ENCODE data around the gene PLCXD1.
"Not testable (repeated sequence)": the region's sequence is repeated elsewhere in the genome, so short reads cannot be mapped to it uniquely, and the experiment has no call there.

The PLCXD1 gene

DNA sequence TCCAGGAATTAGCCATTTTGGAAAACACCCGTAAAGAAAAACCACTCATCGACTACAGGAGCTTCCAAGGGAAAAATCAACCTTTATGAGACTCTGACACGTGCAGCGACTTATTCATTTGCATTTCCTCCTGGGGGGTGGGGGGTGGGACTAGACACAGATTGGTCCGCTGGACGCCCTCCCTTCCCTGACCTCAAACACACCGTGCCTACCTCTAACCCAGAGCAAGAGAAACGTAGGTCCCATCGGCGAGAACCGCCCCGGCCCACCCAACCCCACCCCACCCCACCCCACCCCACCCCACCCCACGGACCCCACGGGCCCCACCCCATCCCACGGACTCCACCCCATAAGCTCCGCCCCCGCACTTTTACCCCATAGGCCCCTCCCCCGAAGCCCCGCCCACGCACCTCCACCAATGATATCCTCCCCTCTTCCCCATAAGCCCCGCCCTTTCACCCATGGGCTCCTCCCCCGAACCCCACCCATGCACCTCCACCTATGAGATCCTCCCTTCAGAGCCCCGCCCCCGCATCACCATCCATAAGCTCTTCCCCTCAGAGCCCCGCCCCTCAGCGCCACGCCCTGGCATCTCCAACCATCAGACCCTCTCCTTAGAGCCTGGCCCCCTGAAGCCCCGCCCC lies 36.4 kb downstream of the PLCXD1 start:
- DNase-seq (ENCODE audit: low read depth in 2 of 2): no peak

DNA sequence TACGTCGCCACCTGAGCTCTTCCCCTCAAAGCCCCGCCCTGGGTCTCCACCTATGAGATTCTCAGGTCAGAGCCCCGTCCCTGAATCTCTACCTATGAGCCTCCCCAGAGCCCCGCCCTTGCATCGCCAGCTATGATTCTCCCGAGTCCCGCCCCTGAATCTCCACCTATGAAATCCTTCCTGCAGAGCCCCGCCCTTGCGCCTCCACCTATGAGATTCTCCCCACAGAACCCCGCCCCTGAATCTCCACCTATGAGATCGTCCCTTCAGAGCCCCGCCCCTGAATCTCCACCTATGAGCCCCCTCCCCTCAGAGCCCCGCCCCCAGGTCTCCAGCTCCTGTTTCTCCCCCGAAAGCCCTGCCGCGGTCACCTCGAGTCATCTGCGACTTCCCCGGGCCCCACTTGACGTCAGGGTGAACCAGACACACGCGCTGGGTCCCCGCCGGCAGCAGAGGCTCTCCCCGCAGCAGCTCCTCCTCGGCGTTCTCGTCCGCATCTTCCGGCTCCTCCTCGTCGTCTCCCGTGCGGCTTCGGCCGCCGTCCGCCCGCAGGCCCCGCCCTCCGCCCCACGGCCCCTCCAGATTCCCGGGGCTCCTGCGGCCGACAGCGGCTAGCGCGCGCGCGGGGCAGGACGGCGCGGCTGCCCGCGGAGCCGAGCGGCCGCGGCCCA lies 37.0 kb downstream of the PLCXD1 start:
- DNase-seq (ENCODE audit: low read depth in 2 of 2): peak; percentile 94 to 98

DNA sequence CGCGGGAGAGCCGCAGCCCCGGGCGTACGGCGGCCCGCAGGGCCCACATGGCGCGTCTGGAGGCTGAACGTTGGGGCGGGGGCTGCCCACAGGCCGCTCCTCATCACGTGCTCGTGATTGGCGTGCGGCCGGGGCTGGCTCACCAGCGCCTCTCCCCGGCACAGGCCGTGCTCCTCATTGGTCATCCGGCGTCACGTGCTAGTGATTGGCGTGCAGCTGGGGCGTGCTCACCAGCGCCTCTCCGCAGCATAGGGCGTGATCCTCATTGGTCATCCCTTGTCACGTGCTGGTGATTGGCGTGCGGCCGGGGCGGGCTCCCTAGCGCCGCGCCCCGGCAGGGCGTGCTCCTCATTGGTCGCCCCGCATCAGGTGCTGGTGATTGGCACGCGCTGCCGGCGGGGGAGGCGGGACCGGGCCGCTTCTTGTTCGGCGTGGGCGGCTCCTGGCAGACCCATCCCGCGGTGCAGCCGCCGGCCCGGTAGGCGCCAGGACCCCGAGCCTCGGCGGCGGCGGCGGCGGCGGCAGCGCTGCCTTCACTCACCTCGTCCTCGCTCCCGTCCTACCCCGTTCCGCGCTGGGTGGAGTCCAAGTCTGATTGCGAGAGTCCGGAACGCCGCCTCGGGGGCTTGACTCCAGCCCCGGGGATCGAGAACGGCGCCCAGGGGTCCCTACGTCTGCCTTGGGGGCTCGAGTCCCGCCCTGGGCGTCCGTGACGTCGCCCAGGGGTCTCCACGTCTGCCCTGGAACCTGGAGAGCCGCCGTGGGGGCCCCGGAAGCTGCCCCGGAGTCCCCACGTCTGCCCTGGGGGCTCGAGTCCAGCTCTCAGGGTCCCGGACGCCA lies 37.8 kb downstream of the PLCXD1 start, which contains the start of gene GTPBP6:
TSS of gene GTPBP6 (minus strand) at position 58 of the 840 bp plus-strand sequence. CDS start at position 49, 9 bp downstream.
- peak; percentile 98 to 99 for DNase-seq (ENCODE audit: low read depth in 2 of 2)

GRCh38 chrX:319579-320125 lies 38.5 kb downstream of the PLCXD1 start:
- no peak for DNase-seq (ENCODE audit: low read depth in 2 of 2)

DNA sequence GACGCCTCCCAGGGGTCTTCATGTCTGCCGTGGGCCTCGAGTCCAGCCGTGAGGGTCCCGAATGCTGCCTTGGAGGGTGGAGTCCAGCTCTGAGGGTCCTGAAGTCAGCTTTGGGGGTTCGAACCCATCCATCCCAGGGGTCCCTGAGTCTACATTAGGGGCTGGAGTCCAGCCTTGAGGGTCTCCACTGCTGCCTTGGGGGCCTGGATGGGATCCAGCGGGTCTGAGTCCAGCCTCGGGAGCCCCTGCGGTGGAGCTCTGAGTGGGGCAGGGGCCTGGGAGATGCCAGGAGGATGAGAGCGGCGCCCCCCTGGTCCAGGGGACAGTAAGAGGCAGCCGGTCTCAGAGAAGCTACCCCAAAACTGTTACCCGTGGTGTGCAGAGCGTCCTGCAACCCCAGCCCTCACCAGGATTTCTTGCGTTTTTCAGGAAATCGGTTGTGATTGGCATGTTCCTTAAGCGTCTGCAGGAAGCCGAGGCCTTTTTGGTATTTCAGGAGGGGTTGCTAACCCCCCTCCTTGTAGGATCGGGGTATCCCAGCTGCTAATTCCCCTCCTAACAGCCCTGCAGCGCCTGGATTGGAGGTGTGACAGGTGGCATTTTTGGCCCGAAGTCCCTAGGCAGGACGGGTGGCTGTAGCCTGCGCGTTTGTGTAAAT lies 39.1 kb downstream of the PLCXD1 start:
- no peak for DNase-seq (ENCODE audit: low read depth in 2 of 2)

DNA sequence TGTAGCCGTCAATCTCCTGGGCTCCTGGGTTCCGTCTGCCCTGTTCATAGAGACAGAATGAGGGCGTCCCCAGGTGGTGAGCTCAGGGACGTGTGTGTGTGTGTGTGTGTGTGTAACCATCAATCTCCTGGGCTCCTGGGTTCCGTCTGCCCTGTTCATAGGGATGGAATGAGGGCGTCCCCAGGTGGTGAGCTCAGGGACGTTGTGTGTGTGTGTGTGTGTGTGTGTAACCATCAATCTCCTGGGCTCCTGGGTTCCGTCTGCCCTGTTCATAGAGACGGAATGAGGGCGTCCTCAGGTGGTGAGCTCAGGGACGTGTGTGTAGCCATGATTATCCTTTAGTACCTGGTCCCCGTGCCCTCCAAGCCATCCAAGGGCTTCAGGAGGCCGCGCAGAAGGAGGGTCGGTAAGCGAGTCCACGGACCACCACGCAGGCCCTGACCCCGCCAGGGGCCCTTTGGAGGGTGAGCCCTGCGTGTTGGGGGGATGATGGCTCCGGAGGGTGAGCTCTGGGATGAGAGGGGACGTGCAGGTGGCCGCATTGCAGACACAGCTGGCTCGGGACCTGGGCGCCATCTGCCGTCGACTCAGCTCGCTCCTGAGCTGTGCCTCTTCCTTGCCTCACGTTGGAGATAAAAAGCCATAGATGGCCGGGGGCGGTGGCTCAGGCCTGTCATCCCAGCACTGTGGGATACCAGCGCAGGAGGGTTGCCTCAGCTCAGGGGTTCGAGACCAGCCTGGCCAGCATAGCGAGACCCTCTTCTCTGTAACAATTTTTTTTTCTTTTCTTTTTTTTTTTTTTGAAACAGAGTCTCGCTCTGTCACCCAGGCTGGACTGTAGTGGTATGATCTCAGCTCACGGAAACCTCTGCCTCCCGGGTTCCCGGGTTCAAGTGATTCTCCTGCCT lies 42.8 kb downstream of the PLCXD1 start:
- no peak for DNase-seq (ENCODE audit: low read depth in 2 of 2)

DNA sequence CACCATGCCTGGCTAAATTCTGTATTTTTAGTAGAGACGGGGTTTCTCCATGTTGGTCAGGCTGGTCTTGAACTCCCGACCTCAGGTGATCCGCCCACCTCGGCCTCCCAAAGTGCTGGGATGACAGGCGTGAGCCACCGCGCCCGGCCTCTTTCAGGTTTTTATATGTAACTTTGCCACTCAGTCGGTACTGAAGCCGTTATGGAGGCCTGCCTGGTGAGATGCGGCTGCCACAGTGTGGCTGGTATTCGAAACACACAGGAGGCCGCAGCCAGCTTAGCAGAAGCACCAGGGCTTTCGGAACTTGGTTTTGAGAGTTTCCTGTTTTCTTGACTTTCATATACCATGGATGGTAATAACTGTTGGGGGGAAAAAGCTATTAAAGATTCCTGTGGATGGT lies 43.5 kb downstream of the PLCXD1 start:
- DNase-seq (ENCODE audit: low read depth in 2 of 2): not testable (repeated sequence)

DNA sequence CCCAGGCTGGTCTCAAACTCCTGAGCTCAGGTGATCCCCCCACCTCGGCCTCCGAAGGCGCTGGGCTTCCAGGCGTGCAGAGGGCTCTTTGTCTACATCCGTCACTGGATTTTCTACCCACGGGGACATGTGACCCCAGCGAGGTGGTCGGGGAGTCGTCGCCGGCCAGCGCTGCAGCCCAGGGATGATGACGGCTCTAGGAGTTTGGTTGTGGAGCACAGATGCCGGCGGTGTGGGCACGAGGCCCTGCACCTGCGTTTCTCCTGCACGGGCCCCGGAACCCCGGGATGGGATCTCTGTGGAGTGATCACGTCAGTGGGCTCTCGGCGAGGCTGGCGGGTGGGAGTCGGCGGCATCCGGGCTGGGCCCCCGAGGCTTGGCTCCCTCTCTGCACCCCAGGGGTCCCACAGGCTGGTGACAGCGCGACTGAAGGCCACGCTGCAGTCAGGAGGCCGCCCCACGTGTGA lies 46.5 kb downstream of the PLCXD1 start:
- no peak for DNase-seq (ENCODE audit: low read depth in 2 of 2)

GRCh38 chrX:329291-329910 lies 48.2 kb downstream of the PLCXD1 start:
- DNase-seq (ENCODE audit: low read depth in 2 of 2): no peak

DNA sequence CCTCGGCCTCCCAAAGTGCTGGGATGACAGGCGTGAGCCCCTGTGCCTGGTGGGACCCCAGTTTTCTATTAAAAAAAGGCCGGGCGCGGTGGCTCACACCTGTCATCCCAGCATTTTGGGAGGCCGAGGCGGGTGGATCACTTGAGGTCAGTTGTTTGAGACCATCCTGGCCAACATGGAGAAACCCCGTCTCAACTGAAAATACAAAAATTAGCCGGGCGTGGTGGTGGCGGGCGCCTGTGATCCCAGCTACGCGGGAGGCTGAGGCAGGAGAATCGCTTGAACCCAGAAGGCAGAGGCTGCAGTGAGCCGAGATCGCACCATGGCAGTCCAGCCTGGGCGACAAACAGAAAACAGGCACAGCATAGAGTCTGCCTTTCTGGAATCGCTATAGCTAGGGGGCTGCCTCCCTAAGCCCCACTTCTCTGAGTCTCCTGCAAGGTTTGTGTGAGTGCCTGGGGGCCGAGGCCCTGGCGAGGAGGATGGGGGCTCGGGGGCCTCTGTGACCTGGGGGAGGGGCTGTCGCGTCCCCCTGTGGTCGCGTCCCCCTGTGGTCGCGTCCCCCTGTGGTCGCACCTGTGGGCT lies 49.1 kb downstream of the PLCXD1 start:
- not testable (repeated sequence) for DNase-seq (ENCODE audit: low read depth in 2 of 2)

- no peak for DNase-seq (ENCODE audit: low read depth in 2 of 2)
Measured at GRCh38 chrX:330726-331150, 49.6 kb downstream of the PLCXD1 start.

- no peak for DNase-seq (ENCODE audit: low read depth in 2 of 2)
Measured at GRCh38 chrX:331151-331824, 50.1 kb downstream of the PLCXD1 start.

GRCh38 chrX:331825-332495 lies 50.8 kb downstream of the PLCXD1 start:
- DNase-seq (ENCODE audit: low read depth in 2 of 2): no peak

DNA sequence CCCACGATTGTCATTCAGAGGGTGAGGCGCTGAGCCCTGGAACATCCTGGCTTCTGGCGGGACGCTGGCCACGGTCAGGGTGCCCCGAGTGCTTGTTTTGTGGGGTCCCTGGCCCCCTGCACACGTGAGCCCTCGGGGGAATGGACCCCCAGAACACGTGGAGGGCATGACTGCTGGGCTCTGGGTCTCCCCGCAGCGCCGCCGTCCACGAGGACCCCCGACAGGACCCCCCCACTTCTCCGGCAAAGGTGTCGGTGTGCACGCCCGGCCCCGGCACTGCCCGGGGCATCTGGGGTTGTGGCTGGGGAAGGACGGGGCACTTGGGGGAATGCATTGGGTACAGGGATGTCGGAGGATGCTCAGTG lies 51.3 kb downstream of the PLCXD1 start:
- no peak for DNase-seq (ENCODE audit: low read depth in 2 of 2)

DNA sequence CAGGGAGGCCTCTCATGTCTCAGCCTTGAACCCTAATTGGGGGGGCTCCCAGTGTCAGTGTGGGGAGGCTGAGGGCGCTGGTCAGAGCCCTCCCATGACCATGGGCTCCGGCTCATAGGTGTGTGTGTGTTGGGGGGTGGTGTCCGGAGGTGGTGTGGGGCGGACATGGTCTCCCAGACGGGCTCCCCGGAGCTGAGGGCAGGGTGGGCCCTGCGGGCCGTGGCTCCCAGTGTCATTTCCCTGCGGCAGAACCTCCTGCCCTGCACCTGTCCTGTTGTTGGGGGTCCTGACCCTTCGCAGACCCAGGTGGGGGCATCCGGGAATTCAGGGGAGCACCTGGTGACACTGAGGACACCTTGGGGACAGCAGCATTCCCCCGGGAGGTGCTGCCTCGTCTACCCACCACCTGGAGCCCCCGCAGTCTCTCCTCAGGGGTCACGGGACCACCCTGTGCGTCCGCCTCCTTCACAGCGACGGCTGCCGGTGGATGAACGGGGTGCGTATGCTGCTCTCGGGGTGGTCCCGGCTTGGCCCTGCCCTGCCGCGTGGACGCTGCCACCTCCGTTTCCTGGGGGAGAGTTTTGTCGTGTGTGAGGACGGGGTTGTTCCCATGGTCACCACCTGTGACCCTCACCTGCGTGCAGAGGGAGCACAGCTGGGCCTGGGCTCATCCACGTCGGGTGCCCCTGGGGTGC lies 51.9 kb downstream of the PLCXD1 start:
- DNase-seq (ENCODE audit: low read depth in 2 of 2): no peak

DNA sequence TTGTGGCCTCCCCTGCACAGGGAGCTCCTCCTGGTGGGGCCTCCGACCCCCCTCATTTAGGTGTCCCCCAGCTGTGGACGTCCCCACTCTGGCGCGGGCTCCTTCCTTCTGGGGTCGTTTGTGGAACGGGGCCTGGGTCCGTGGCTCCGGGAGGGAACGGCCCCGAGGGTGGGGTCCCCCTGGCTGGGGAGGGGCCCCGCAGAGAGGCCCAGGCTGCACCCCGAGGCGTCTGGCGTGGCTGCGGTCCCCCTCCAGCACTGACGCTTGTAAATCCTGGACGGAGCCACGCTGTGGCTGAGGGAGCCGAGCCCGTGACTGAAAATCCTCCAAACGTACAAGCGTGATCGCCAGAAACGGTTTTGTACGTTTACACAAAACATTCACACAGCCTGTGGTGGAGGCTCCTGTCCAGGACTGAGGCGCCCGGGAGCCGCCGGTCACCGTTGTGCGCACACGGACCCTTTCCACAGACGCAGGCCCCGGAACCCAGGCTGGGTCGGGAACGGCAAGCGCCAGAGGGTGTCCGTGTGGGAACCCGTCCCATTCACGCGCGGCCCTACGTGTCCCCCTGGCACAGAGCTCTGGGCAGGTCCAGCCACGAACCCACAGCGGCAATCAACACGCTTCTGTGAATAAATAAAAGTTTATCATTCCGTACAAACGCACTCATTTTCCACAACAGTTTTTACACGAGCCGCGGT lies 52.6 kb downstream of the PLCXD1 start:
- DNase-seq (ENCODE audit: low read depth in 2 of 2): no peak

DNA sequence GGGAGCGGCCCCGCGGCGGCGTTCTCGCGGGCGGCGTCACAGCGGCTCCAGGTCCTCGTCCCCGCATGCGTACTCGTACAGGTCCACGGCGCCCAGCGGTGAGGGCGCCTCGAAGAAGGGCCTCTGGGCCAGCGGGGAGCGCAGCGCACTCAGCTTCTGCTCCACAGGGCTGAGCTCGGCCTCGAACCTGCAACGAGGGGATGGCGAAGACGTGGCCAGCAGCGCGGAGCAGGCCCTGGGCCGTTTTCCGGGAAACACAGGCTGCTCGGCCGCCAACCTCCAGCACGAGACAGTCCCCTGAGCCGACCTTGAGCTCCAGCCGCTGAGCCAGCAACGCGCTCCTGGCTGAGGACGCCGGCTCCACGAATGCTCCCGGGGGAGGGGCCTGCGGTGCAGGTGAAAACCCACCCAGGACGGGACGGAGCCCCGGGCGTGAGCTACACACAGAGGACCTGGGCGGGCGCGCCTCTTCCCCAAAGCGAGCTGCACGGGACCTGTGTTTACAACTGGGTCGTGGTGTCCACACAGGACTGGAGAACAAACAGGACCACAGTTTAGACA lies 53.2 kb downstream of the PLCXD1 start:
- no peak for DNase-seq (ENCODE audit: low read depth in 2 of 2)
